NCI-H187 treated with DMSO at 0.1 percent for 48 hours (cell line): Measurements from ENCODE around the gene ZBTB7C.

ENCODE experiments used
- DNase-seq: peaks from one replicate; lab custom pipeline; 2025; lab: John Stamatoyannopoulos, UW

ZBTB7C gene

GRCh38 chr18:47992976-47993375, 416.2 kb downstream of the ZBTB7C start:
- no peak for DNase-seq

- DNase-seq, result no peak
These were observed 416.9 kb downstream of the ZBTB7C start for GRCh38 chr18:47992266-47992665.

GRCh38 chr18:47990981-47991380, 418.2 kb downstream of the ZBTB7C start:
- no peak for DNase-seq

GRCh38 chr18:47987388-47987699, 421.8 kb downstream of the ZBTB7C start:
- no peak for DNase-seq

GRCh38 chr18:47986620-47987387, 422.4 kb downstream of the ZBTB7C start:
- DNase-seq, result no peak

- no peak for DNase-seq
These were observed 423.3 kb downstream of the ZBTB7C start for GRCh38 chr18:47985866-47986265.

- no peak for DNase-seq
These were observed 424.2 kb downstream of the ZBTB7C start for GRCh38 chr18:47984991-47985390.

- DNase-seq, result no peak
These were observed 425.2 kb downstream of the ZBTB7C start for GRCh38 chr18:47983946-47984345.

GRCh38 chr18:47983055-47983454, 426.1 kb downstream of the ZBTB7C start:
- no peak for DNase-seq

- no peak for DNase-seq
These were observed 427.4 kb downstream of the ZBTB7C start for GRCh38 chr18:47981830-47982229.

GRCh38 chr18:47981320-47981719, 427.9 kb downstream of the ZBTB7C start:
- no peak for DNase-seq

- no peak for DNase-seq
These were observed 429.5 kb downstream of the ZBTB7C start for GRCh38 chr18:47979611-47980200.

GRCh38 chr18:47978603-47979002, 430.6 kb downstream of the ZBTB7C start:
- no peak for DNase-seq

GRCh38 chr18:47978141-47978540, 431.0 kb downstream of the ZBTB7C start:
- DNase-seq, result no peak
